Endothelial cell of umbilical vein (primary cell): ENCODE results near the gene CAMTA1. TPM values are rescaled to one million over a fixed set of nuclear protein-coding genes. Genes with fewer than 3 reads are reported as not detected.

Source experiments
- BruUV-seq: library from RNA; stranded (reverse); fragments of 400-500 nt; replicated peaks from 2 replicates; lab custom pipeline; 2021; lab: Mats Ljungman, UMichigan
- CTCF ChIA-PET: fragments of 300-600, 350-600 bp; sonication (Branson Sonifier 250); formaldehyde crosslinking; loops from one replicate; lab custom pipeline; 2021; ENCODE audit warnings: antibody characterized with exemption, inconsistent platforms; lab: Charles Lee
- POLR2A ChIA-PET: fragments of 300-600, 350-600 bp; sonication (Branson Sonifier 250); formaldehyde crosslinking; loops from one replicate; lab custom pipeline; 2021; ENCODE audit warnings: antibody characterized with exemption, inconsistent platforms; lab: Charles Lee
- DNase-seq: peaks from one replicate; pipeline ENCODE4 v3.0.0-alpha.2; 2011; ENCODE audit warnings: low read depth, low spot score
- FAIRE-seq: peaks from 2 replicates; lab custom pipeline; 2011; peaks lifted over from hg19 to GRCh38; lab: Jason Lieb, UNC
- H2AFZ ChIP-seq: 2 replicates; pipeline ENCODE4 v1.6.0; 2012; ENCODE audit warnings: low read depth, low read length, control low read depth, inconsistent platforms
- H3K27ac ChIP-seq: 2 replicates; pipeline ENCODE4 v1.5.1; 2011; ENCODE audit warnings: low read depth, mild to moderate bottlenecking, control low read depth, low read length, moderate library complexity; ENCODE audit not compliant: insufficient read depth
- H3K27me3 ChIP-seq, 2 experiments: 2 replicates each; pipeline versions ENCODE4 v1.6.0 to v1.6.1; 2011; ENCODE audit warnings: low read length in 2 of 2, mixed read lengths in 1 of 2; ENCODE audit not compliant: control insufficient read depth in 2 of 2, insufficient read depth in 2 of 2
- H3K36me3 ChIP-seq, 2 experiments: 2 replicates in 1 of 2; 3 replicates in 1 of 2; pipeline ENCODE4 v1.5.1; 2011; ENCODE audit warnings: low read length in 2 of 2, mild to moderate bottlenecking in 1 of 2, moderate library complexity in 1 of 2; ENCODE audit not compliant: control insufficient read depth in 2 of 2, insufficient read depth in 2 of 2; ENCODE audit errors: extremely low read depth in 1 of 2
- H3K4me1 ChIP-seq: 3 replicates; pipeline ENCODE4 v1.5.1; 2011; ENCODE audit warnings: mild to moderate bottlenecking, low read length; ENCODE audit not compliant: control insufficient read depth, insufficient read depth; ENCODE audit errors: extremely low read depth
- H3K4me2 ChIP-seq: 2 replicates; pipeline ENCODE4 v1.6.1; 2011; ENCODE audit warnings: low read length, control low read depth, mixed read lengths; ENCODE audit not compliant: insufficient read depth
- H3K4me3 ChIP-seq, 3 experiments: fragments of 200-600 bp in 1 of 3; sonication (generic), shearing (Covaris generic) in 1 of 3; replicated peaks in 1 of 3; 2 replicates each; pipeline ENCODE4 v1.5.1; 2011 to 2016; ENCODE audit warnings: control low read depth in 3 of 3, low read length in 3 of 3, mild to moderate bottlenecking in 2 of 3, inconsistent platforms in 1 of 3, low read depth in 1 of 3, moderate library complexity in 1 of 3; ENCODE audit not compliant: insufficient read depth in 1 of 3
- H3K79me2 ChIP-seq: 2 replicates; pipeline ENCODE4 v1.6.0; 2012; ENCODE audit warnings: low read length, inconsistent platforms; ENCODE audit not compliant: control insufficient read depth, insufficient read depth
- H3K9ac ChIP-seq: replicated peaks from 2 replicates; pipeline ENCODE3; 2011; ENCODE audit warnings: low read length, control low read depth; ENCODE audit not compliant: insufficient read depth; ENCODE audit errors: extremely low read depth
- H3K9me1 ChIP-seq: replicated peaks from 3 replicates; pipeline ENCODE4 v1.6.0; 2011; ENCODE audit warnings: mild to moderate bottlenecking, low read length; ENCODE audit not compliant: control insufficient read depth, insufficient read depth; ENCODE audit errors: extremely low read depth
- H3K9me3 ChIP-seq: replicated peaks from 2 replicates; pipeline ENCODE4 v1.5.1; 2012; ENCODE audit warnings: low read length, inconsistent platforms; ENCODE audit not compliant: control insufficient read depth, insufficient read depth
- H4K20me1 ChIP-seq: replicated peaks from 2 replicates; pipeline ENCODE3; 2011; ENCODE audit warnings: mild to moderate bottlenecking, low read length; ENCODE audit not compliant: control insufficient read depth, insufficient read depth; ENCODE audit errors: extremely low read depth
- EZH2 ChIP-seq: IDR thresholded peaks from 2 replicates; pipeline ENCODE4 v1.6.1; 2012; ENCODE audit warnings: borderline replicate concordance, low read depth, mild to moderate bottlenecking, moderate library complexity, low read length, inconsistent platforms; ENCODE audit not compliant: severe bottlenecking
- FOS ChIP-seq: IDR thresholded peaks from 2 replicates; pipeline ENCODE4 v1.6.1; 2011; ENCODE audit warnings: mild to moderate bottlenecking, low read length, moderate library complexity, borderline replicate concordance; ENCODE audit not compliant: insufficient read depth
- GATA2 ChIP-seq: IDR thresholded peaks from 2 replicates; pipeline ENCODE4 v1.7.0; 2011; ENCODE audit warnings: low read depth, mild to moderate bottlenecking, moderate library complexity, mixed read lengths, low read length; ENCODE audit not compliant: insufficient read length, insufficient read depth
- JUN ChIP-seq: IDR thresholded peaks from 2 replicates; pipeline ENCODE4 v1.6.1; 2011; ENCODE audit warnings: borderline replicate concordance, low read depth; ENCODE audit not compliant: insufficient read length, insufficient read depth
- MYC ChIP-seq: IDR thresholded peaks from one replicate; pipeline ENCODE4 v1.6.1; 2011; ENCODE audit warnings: mild to moderate bottlenecking, low read depth, low read length
- POLR2A ChIP-seq: IDR thresholded peaks from 2 replicates; pipeline ENCODE4 v1.6.1; 2012; ENCODE audit warnings: low read depth, mild to moderate bottlenecking, control low read depth, low read length
- POLR2AphosphoS5 ChIP-seq: IDR thresholded peaks from 2 replicates; pipeline ENCODE4 v1.6.1; 2012; ENCODE audit warnings: low read depth, mild to moderate bottlenecking, control low read depth, low read length, moderate library complexity; ENCODE audit not compliant: insufficient read depth
- dilution Hi-C: fragments of 300-500 bp; cut with MboI; formaldehyde crosslinking; loops from one replicate; pipeline ENCODE4 v1.15.0; 2019; ENCODE audit warnings: low sequenced_read_pairs; ENCODE audit not compliant: extremely low pct_ligation_motif_present
- intact Hi-C: fragments of 100-400 bp; cut with micrococcal nuclease; formaldehyde crosslinking; loops from one replicate; pipeline ENCODE4 v1.10.0; 2022
- polyA plus RNA-seq, 4 experiments: library from polyadenylated mRNA; depleted of rRNA in 3 of 4; stranded (reverse) in 3 of 4; unstranded in 1 of 4; fragments of >200 nt; gene quantifications; 2 replicates each; pipeline versions ENCODE4 v1.2.1 to v1.2.3, GENCODE V29; 2011 to 2012; ENCODE audit warnings: missing spikeins in 1 of 4
- total RNA-seq: library from RNA; stranded (reverse); gene quantifications from 2 replicates; pipeline ENCODE4 v1.2.3, GENCODE V29; 2021
- TF ChIP-seq, protein P1 (sequence below): IDR thresholded peaks from 2 replicates; pipeline ENCODE4 v1.6.1; 2011; ENCODE audit not compliant: insufficient read depth, insufficient read length
- TF ChIP-seq, protein P2 (sequence below), 2 donors: IDR thresholded peaks; 1 replicate in 1 of 2; 2 replicates in 1 of 2; pipeline ENCODE4 v1.5.1; 2011; ENCODE audit warnings: low read length in 2 of 2, mild to moderate bottlenecking in 2 of 2, moderate library complexity in 2 of 2, control low read depth in 1 of 2, inconsistent platforms in 1 of 2, low read depth in 1 of 2; ENCODE audit not compliant: insufficient read depth in 1 of 2; ENCODE audit errors: extremely low read depth in 1 of 2

Gene CAMTA1
- total and polyA plus RNA-seq, 2 donors (not counting 3 experiments of a cell fraction or from before 2014, with no cell fraction given) = 50.8 to 92.7 TPM

DNA sequence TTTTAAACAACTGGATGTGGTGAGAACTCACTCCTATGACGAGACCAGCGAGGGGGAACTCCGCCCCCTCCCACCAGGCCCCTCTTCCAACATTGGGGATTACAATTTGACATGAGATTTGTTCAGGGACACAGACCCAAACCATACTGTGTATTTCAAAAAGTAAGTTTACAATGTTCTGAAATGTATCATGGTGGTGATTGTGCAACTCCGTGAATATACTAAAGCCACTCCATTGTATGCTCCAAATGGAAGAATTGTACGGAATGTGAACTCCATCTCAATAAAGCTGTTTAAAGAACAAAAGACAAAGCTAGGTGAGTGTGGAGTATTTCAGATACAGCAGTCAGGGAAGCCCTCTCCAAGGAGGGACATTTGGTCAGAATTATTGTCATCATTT is 553.8 kb downstream of the CAMTA1 start:
- CTCF ChIA-PET = no interaction called here
- FAIRE-seq = no peak

More for the DNA sequence above, 553.8 kb downstream of the CAMTA1 start:
- no peaks in the 10 kb centered on the region for H3K79me2 ChIP-seq
- H3K36me3 ChIP-seq = no peaks in the 10 kb centered on the region
- no peak for TF ChIP-seq MYC
- TF ChIP-seq POLR2AphosphoS5 = no peak
- TF ChIP-seq POLR2A = no peak
- TF ChIP-seq JUN = no peak
- TF ChIP-seq, protein P1, sequence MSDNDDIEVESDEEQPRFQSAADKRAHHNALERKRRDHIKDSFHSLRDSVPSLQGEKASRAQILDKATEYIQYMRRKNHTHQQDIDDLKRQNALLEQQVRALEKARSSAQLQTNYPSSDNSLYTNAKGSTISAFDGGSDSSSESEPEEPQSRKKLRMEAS = no peak
- TF ChIP-seq GATA2 = no peak
- TF ChIP-seq, protein P2, sequence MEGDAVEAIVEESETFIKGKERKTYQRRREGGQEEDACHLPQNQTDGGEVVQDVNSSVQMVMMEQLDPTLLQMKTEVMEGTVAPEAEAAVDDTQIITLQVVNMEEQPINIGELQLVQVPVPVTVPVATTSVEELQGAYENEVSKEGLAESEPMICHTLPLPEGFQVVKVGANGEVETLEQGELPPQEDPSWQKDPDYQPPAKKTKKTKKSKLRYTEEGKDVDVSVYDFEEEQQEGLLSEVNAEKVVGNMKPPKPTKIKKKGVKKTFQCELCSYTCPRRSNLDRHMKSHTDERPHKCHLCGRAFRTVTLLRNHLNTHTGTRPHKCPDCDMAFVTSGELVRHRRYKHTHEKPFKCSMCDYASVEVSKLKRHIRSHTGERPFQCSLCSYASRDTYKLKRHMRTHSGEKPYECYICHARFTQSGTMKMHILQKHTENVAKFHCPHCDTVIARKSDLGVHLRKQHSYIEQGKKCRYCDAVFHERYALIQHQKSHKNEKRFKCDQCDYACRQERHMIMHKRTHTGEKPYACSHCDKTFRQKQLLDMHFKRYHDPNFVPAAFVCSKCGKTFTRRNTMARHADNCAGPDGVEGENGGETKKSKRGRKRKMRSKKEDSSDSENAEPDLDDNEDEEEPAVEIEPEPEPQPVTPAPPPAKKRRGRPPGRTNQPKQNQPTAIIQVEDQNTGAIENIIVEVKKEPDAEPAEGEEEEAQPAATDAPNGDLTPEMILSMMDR (IDR thresholded peaks at IDR 0.05; ENCODE audit: extremely low read depth in 1 of 2, insufficient read depth in 1 of 2, low read depth in 1 of 2, low read length in 2 of 2) = no peak
- no peak for TF ChIP-seq EZH2
- no peak for TF ChIP-seq FOS
- H3K4me2 ChIP-seq = no peak overlapping the region
- no peak overlapping the region for H3K9ac ChIP-seq
- dilution Hi-C loops (no loop called here), intact Hi-C loops (no loop called here)
- no peaks in the 10 kb centered on the region for H4K20me1 ChIP-seq
- no peak overlapping the region for H3K27ac ChIP-seq
- H2AFZ ChIP-seq = no peak overlapping the region
- H3K4me1 ChIP-seq = no peaks in the 10 kb centered on the region
- H3K4me3 ChIP-seq = no peak overlapping the region
- no peaks in the 10 kb centered on the region for H3K27me3 ChIP-seq
- no peak for DNase-seq
- no peaks in the 10 kb centered on the region for H3K9me3 ChIP-seq
- no TSS peak for BruUV-seq
- POLR2A ChIA-PET = no interaction called here
- no peaks in the 10 kb centered on the region for H3K9me1 ChIP-seq
